NT2/D1 (cell line): Measurements from ENCODE around the gene AGL.

Source experiments
- SUZ12 ChIP-seq: IDR thresholded peaks from 2 replicates; pipeline ENCODE4 v1.6.1; 2011; ENCODE audit not compliant: insufficient read length, insufficient read depth; ENCODE audit errors: extremely low read depth
- YY1 ChIP-seq: IDR thresholded peaks from 2 replicates; pipeline ENCODE4 v1.6.1; 2011; ENCODE audit not compliant: insufficient read length, insufficient read depth

DNA sequence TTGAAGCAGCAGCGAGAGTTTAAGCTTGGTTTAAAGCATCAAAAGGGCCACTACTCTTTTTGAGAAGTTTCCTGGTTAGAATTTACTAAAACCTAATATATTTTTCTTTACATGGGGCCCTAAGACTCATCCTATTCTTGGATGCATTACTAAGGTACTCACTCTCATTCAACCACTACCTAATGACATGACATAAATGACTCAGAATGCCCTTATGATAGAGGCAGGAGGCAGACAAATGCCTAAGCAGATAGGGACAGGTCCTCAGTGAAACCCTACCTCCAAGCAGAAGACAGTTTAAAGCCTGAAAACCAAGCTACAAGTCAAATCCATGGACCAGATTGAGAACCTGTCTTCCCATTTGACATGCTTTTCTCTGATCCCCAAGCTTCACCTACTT, 85.4 kb downstream of the AGL start:
- TF ChIP-seq YY1 (no peak), SUZ12 (no peak)
